Mammary epithelial cell (primary cell): ENCODE results near the gene DCDC2B.
A peak's percentile ranks its signal among the peaks of the same experiment; 100 is the strongest.

Experiments
- EZH2 ChIP-seq: IDR thresholded peaks from 2 replicates; pipeline ENCODE4 v1.6.1; 2012; ENCODE audit warnings: low read length, inconsistent platforms, borderline replicate concordance
- TF ChIP-seq, protein P1 (sequence below), 2 donors: IDR thresholded peaks in 1 of 2; conservative IDR thresholded peaks in 1 of 2; 2 replicates each; pipeline ENCODE4 v1.5.1; 2011 to 2012; ENCODE audit warnings: inconsistent platforms in 2 of 2, low read length in 2 of 2, mild to moderate bottlenecking in 2 of 2, control low read depth in 1 of 2, low read depth in 1 of 2; ENCODE audit not compliant: insufficient read depth in 1 of 2; ENCODE audit errors: extremely low read depth in 1 of 2

- TF ChIP-seq, protein P1, sequence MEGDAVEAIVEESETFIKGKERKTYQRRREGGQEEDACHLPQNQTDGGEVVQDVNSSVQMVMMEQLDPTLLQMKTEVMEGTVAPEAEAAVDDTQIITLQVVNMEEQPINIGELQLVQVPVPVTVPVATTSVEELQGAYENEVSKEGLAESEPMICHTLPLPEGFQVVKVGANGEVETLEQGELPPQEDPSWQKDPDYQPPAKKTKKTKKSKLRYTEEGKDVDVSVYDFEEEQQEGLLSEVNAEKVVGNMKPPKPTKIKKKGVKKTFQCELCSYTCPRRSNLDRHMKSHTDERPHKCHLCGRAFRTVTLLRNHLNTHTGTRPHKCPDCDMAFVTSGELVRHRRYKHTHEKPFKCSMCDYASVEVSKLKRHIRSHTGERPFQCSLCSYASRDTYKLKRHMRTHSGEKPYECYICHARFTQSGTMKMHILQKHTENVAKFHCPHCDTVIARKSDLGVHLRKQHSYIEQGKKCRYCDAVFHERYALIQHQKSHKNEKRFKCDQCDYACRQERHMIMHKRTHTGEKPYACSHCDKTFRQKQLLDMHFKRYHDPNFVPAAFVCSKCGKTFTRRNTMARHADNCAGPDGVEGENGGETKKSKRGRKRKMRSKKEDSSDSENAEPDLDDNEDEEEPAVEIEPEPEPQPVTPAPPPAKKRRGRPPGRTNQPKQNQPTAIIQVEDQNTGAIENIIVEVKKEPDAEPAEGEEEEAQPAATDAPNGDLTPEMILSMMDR (conservative IDR thresholded peaks at IDR 0.05 in 1 of 2, IDR thresholded peaks at IDR 0.05 in 1 of 2; ENCODE audit: extremely low read depth in 1 of 2, insufficient read depth in 1 of 2, low read depth in 1 of 2, low read length in 2 of 2), result peak; percentile 84 to 91
- TF ChIP-seq EZH2, result no peak
Observed at GRCh38 chr1:32215629-32216480, 7.0 kb downstream of the DCDC2B start.
